CD14-positive monocyte (primary cell): Measurements from ENCODE around the gene PSMB8. TPM values are rescaled to one million over a fixed set of nuclear protein-coding genes. Genes with fewer than 3 reads are reported as not detected.
A peak's percentile ranks its signal among the peaks of the same experiment; 100 is the strongest.

Experiments
- DNase-seq, 3 donors: peaks; one replicate each; pipeline ENCODE4 v3.0.0-alpha.2; 2011 to 2022
- H2AFZ ChIP-seq: 2 replicates; pipeline ENCODE4 v1.6.0; 2012; ENCODE audit warnings: mild to moderate bottlenecking, low read depth, low read length, inconsistent platforms; ENCODE audit not compliant: insufficient read depth, poor library complexity, severe bottlenecking
- H3K27ac ChIP-seq, 2 donors: 1 replicate in 1 of 2; 2 replicates in 1 of 2; pipeline ENCODE4 v1.5.1; 2012 to 2013; ENCODE audit warnings: low read length in 2 of 2, control low read depth in 1 of 2, inconsistent platforms in 1 of 2, low read depth in 1 of 2, mild to moderate bottlenecking in 1 of 2
- H3K27me3 ChIP-seq, 2 donors: one replicate each; pipeline versions ENCODE4 v1.6.0 to v1.6.1; 2011 to 2013; ENCODE audit warnings: low read length in 2 of 2; ENCODE audit not compliant: control insufficient read depth in 2 of 2, insufficient read depth in 2 of 2
- H3K36me3 ChIP-seq, 2 donors: replicated peaks in 1 of 2; 1 replicate in 1 of 2; 2 replicates in 1 of 2; pipeline versions ENCODE4 v1.5.1 to v1.6.1; 2012 to 2013; ENCODE audit warnings: low read length in 2 of 2, control low read depth in 1 of 2, inconsistent platforms in 1 of 2, mild to moderate bottlenecking in 1 of 2; ENCODE audit not compliant: insufficient read depth in 2 of 2, control insufficient read depth in 1 of 2
- H3K4me1 ChIP-seq, 2 donors: 1 replicate in 1 of 2; 2 replicates in 1 of 2; pipeline versions ENCODE4 v1.5.1 to v1.6.1; 2012 to 2013; ENCODE audit warnings: low read length in 2 of 2, control low read depth in 1 of 2, inconsistent platforms in 1 of 2, mild to moderate bottlenecking in 1 of 2, moderate library complexity in 1 of 2; ENCODE audit not compliant: insufficient read depth in 2 of 2, control insufficient read depth in 1 of 2
- H3K4me2 ChIP-seq: replicated peaks from 2 replicates; pipeline ENCODE3; 2012; ENCODE audit warnings: low read length, moderate library complexity, mild to moderate bottlenecking; ENCODE audit not compliant: poor library complexity, severe bottlenecking; ENCODE audit errors: extremely low read depth
- H3K4me3 ChIP-seq, 3 experiments: fragments of 200-600 bp in 1 of 3; sonication (generic) in 1 of 3; replicated peaks in 1 of 3; 1 replicate in 2 of 3; 2 replicates in 1 of 3; pipeline ENCODE4 v1.5.1; 2011 to 2013; ENCODE audit warnings: low read length in 3 of 3, mild to moderate bottlenecking in 3 of 3, control low read depth in 2 of 3, low read depth in 2 of 3, inconsistent platforms in 1 of 3, moderate library complexity in 1 of 3
- H3K79me2 ChIP-seq: 2 replicates; pipeline ENCODE4 v1.6.0; 2012; ENCODE audit warnings: mild to moderate bottlenecking, control low read depth, inconsistent platforms, low read length, moderate library complexity; ENCODE audit not compliant: insufficient read depth
- H3K9ac ChIP-seq: 2 replicates; pipeline ENCODE4 v1.6.0; 2017; ENCODE audit warnings: low read length, mild to moderate bottlenecking; ENCODE audit not compliant: insufficient read depth, poor library complexity, severe bottlenecking
- H3K9me3 ChIP-seq, 2 donors: replicated peaks in 1 of 2; 1 replicate in 1 of 2; 2 replicates in 1 of 2; pipeline versions ENCODE4 v1.5.1 to v1.6.1; 2012 to 2013; ENCODE audit warnings: low read length in 2 of 2, control low read depth in 1 of 2; ENCODE audit not compliant: control insufficient read depth in 1 of 2, insufficient read depth in 1 of 2
- H4K20me1 ChIP-seq: 2 replicates; pipeline ENCODE4 v1.6.0; 2012; ENCODE audit warnings: mild to moderate bottlenecking, low read length, control low read depth, moderate library complexity; ENCODE audit not compliant: insufficient read depth
- H3K27ac Mint-ChIP-seq, 7 donors: one replicate each; pipeline ENCODE4 v1.8.0; 2020; ENCODE audit warnings: mild to moderate bottlenecking in 7 of 7, mixed read lengths in 7 of 7, moderate library complexity in 6 of 7, inconsistent platforms in 2 of 7
- H3K27me3 Mint-ChIP-seq, 3 donors: one replicate each; pipeline ENCODE4 v1.8.0; 2021 to 2022; ENCODE audit warnings: low read depth in 3 of 3, mild to moderate bottlenecking in 3 of 3, mixed read lengths in 3 of 3, moderate library complexity in 3 of 3, inconsistent platforms in 1 of 3
- H3K36me3 Mint-ChIP-seq, 2 donors: one replicate each; pipeline ENCODE4 v1.8.0; 2020; ENCODE audit warnings: mixed read lengths in 2 of 2, inconsistent platforms in 1 of 2, mild to moderate bottlenecking in 1 of 2
- H3K4me1 Mint-ChIP-seq: one replicate; pipeline ENCODE4 v1.8.0; 2020; ENCODE audit warnings: mild to moderate bottlenecking, mixed read lengths
- H3K4me3 Mint-ChIP-seq, 2 donors: one replicate each; pipeline ENCODE4 v1.8.0; 2020; ENCODE audit warnings: mild to moderate bottlenecking in 2 of 2, mixed read lengths in 2 of 2, moderate library complexity in 1 of 2
- H3K9me3 Mint-ChIP-seq, 7 donors: one replicate each; pipeline ENCODE4 v1.8.0; 2020 to 2022; ENCODE audit warnings: mixed read lengths in 7 of 7, mild to moderate bottlenecking in 6 of 7, moderate library complexity in 6 of 7, inconsistent platforms in 2 of 7
- WGBS: methylation state at CpG from one replicate; pipeline ENCODE4 v1.1.5; 2013; ENCODE audit warnings: missing lambda C conversion rate; ENCODE audit not compliant: insufficient coverage; 5-methylcytosine and 5-hydroxymethylcytosine counted together
- intact Hi-C, 2 donors: fragments of 100-400 bp; cut with micrococcal nuclease; formaldehyde crosslinking; loops; one replicate each; pipeline versions ENCODE4 v1.15.0 to v1.15.1; 2023
- polyA plus RNA-seq, 3 donors: library from polyadenylated mRNA; depleted of rRNA in 1 of 3; unstranded in 2 of 3; stranded (reverse) in 1 of 3; fragments of 300-500 nt in 2 of 3; fragments of >200 nt in 1 of 3; fragmentation: Illumina TruSeq in 2 of 3; gene quantifications; 1 replicate in 2 of 3; 2 replicates in 1 of 3; pipeline ENCODE4 v1.2.3, GENCODE V29; 2012 to 2021
- TF ChIP-seq, protein P1 (sequence below): fragments of 200-600 bp; IDR thresholded peaks from one replicate; pipeline ENCODE4 v1.8.0; 2022; ENCODE audit warnings: antibody characterized with exemption, mild to moderate bottlenecking

Gene PSMB8
- polyA plus RNA-seq, 3 donors = 164 to 534 (median 487) TPM

GRCh38 chr6:32844839-32845383 is 1.1 kb upstream of the PSMB8 start:
- Mint-ChIP-seq H3K9me3 (peaks cover 0 to 8% (median 3%) of the 10 kb centered on the region in 7 donors), H3K4me3 (peak overlapping the region; percentile 98 to 99), H3K36me3 (peaks cover 72 to 81% of the 10 kb centered on the region in 2 donors), H3K4me1 (peaks cover 78% of the 10 kb centered on the region), H3K27ac (peak overlapping the region; percentile 99 to 100 (median 100)), H3K27me3 (peaks cover 0 to 6% (median 0%) of the 10 kb centered on the region in 3 donors)
- TF ChIP-seq, protein P1, sequence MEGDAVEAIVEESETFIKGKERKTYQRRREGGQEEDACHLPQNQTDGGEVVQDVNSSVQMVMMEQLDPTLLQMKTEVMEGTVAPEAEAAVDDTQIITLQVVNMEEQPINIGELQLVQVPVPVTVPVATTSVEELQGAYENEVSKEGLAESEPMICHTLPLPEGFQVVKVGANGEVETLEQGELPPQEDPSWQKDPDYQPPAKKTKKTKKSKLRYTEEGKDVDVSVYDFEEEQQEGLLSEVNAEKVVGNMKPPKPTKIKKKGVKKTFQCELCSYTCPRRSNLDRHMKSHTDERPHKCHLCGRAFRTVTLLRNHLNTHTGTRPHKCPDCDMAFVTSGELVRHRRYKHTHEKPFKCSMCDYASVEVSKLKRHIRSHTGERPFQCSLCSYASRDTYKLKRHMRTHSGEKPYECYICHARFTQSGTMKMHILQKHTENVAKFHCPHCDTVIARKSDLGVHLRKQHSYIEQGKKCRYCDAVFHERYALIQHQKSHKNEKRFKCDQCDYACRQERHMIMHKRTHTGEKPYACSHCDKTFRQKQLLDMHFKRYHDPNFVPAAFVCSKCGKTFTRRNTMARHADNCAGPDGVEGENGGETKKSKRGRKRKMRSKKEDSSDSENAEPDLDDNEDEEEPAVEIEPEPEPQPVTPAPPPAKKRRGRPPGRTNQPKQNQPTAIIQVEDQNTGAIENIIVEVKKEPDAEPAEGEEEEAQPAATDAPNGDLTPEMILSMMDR = no peak
- peaks cover 85% of the 10 kb centered on the region for H3K79me2 ChIP-seq
- peak overlapping the region; percentile 89 to 94 for H3K27ac ChIP-seq
- peak overlapping the region; percentile 87 for H2AFZ ChIP-seq
- H3K4me3 ChIP-seq = peak overlapping the region; percentile 65 to 87 (median 83)
- peaks cover 46 to 71% of the 10 kb centered on the region in 2 donors for H3K4me1 ChIP-seq
- no peaks in the 10 kb centered on the region for H3K27me3 ChIP-seq
- peaks cover 45% of the 10 kb centered on the region for H4K20me1 ChIP-seq
- DNase-seq = no peak
- H3K9me3 ChIP-seq = no peaks in the 10 kb centered on the region
- H3K9ac ChIP-seq = peak overlapping the region; percentile 95
- peak overlapping the region; percentile 97 for H3K4me2 ChIP-seq
- peaks cover 54 to 70% of the 10 kb centered on the region in 2 donors for H3K36me3 ChIP-seq
- WGBS = 0% methylated on average over 18 of the region's 19 CpGs
- intact Hi-C loops = loop anchor here (1.0 to 5.0 kb wide), 2 partner anchors 8 to 127 kb away; partner anchors contain the start of gene TAP1 (in 2 of the 2)

GRCh38 chr6:32843331-32843978 is 392 bp downstream of the PSMB8 start:
- Histone ChIP-seq H3K36me3 (peaks cover 44 to 57% of the 10 kb centered on the region in 2 donors), H3K4me2 (peak overlapping the region; percentile 97), H3K4me3 (peak overlapping the region; percentile 65 to 87 (median 83)), H3K27me3 (no peaks in the 10 kb centered on the region), H3K4me1 (peaks cover 54 to 78% of the 10 kb centered on the region in 2 donors), H3K9ac (peak overlapping the region; percentile 95), H3K9me3 (no peaks in the 10 kb centered on the region), H2AFZ (peak overlapping the region; percentile 87), H4K20me1 (peaks cover 32% of the 10 kb centered on the region), H3K27ac (peak overlapping the region; percentile 89 to 94), H3K79me2 (peaks cover 72% of the 10 kb centered on the region)
- H3K4me1 Mint-ChIP-seq = peaks cover 73% of the 10 kb centered on the region
- 0% methylated on average over 23 of the region's 28 CpGs for WGBS
- peaks cover 0 to 6% (median 0%) of the 10 kb centered on the region in 3 donors for H3K27me3 Mint-ChIP-seq
- peaks cover 0 to 6% (median 0%) of the 10 kb centered on the region in 7 donors for H3K9me3 Mint-ChIP-seq
- peak overlapping the region; percentile 99 to 100 (median 100) for H3K27ac Mint-ChIP-seq
- peaks cover 59 to 68% of the 10 kb centered on the region in 2 donors for H3K36me3 Mint-ChIP-seq
- DNase-seq = peak in 1 of 3 donors; percentile 24
- intact Hi-C loops = loop anchor here in 1 of 2 donors (5.0 kb wide), 1 partner anchor 129 kb away; no protein-coding TSS in a partner anchor
- peak overlapping the region; percentile 98 to 99 for H3K4me3 Mint-ChIP-seq
- TF ChIP-seq, protein P1 = no peak
